Body of pancreas (tissue), 4 donors: ENCODE results near the gene QPRT. TPM values are rescaled to one million over a fixed set of nuclear protein-coding genes. Genes with fewer than 3 reads are reported as not detected.

ENCODE experiments used
- ATAC-seq: fragments of 150-250 bp; one replicate; pipeline ENCODE4 v1.9.1; 2016
- DNase-seq, 4 donors: peaks; one replicate each; pipeline ENCODE4 v3.0.0-alpha.2; 2019
- H3K27ac ChIP-seq, 4 donors: fragments of 200-600 bp; sonication (generic); 1 replicate in 3 of 4; 2 replicates in 1 of 4; pipeline versions ENCODE4 v1.5.1 to v1.6.1; 2016 to 2019; ENCODE audit warnings: mild to moderate bottlenecking in 1 of 4, mixed read lengths in 1 of 4, moderate library complexity in 1 of 4
- H3K27me3 ChIP-seq, 2 donors: fragments of 200-600 bp; sonication (generic); one replicate each; pipeline ENCODE4 v1.6.0; 2016; ENCODE audit warnings: mild to moderate bottlenecking in 1 of 2
- H3K36me3 ChIP-seq, 2 donors: fragments of 200-600 bp; sonication (generic); replicated peaks in 1 of 2; 2 replicates each; pipeline ENCODE4 v1.5.1; 2016; ENCODE audit warnings: low read depth in 2 of 2; ENCODE audit not compliant: insufficient read depth in 1 of 2
- H3K4me1 ChIP-seq: fragments of 200-600 bp; sonication (generic); one replicate; pipeline ENCODE4 v1.6.0; 2016
- H3K4me3 ChIP-seq, 2 donors: fragments of 200-600 bp; sonication (generic); 1 replicate in 1 of 2; 2 replicates in 1 of 2; pipeline ENCODE4 v1.5.1; 2016 to 2019
- H3K9me3 ChIP-seq, 3 donors: fragments of 200-600 bp; sonication (generic); 1 replicate in 2 of 3; 2 replicates in 1 of 3; pipeline ENCODE4 v1.5.1; 2016
- POLR2A ChIP-seq, 3 donors: fragments of 450-650 bp; IDR thresholded peaks; one replicate each; pipeline ENCODE4 v1.6.1; 2016; ENCODE audit warnings: antibody characterized with exemption in 3 of 3, mild to moderate bottlenecking in 2 of 3
- WGBS, 2 donors: methylation state at CpG; one replicate each; pipeline ENCODE4 v1.1.5; 2017; 5-methylcytosine and 5-hydroxymethylcytosine counted together
- intact Hi-C: fragments of 100-400 bp; cut with DNase I; formaldehyde crosslinking; loops from one replicate; pipeline ENCODE4 v1.15.1; 2023
- total RNA-seq, 2 donors: library from RNA; depleted of rRNA; stranded (reverse); fragments of >200 nt; gene quantifications; one replicate each; pipeline ENCODE4 v1.1.0, GENCODE V29; 2016
- TF ChIP-seq, protein P1 (sequence below), 7 experiments: fragments of 450-650 bp in 4 of 7; fragments of 200-600 bp in 3 of 7; sonication (generic) in 3 of 7; IDR thresholded peaks; one replicate each; pipeline ENCODE4 v1.5.1; 2016 to 2019; ENCODE audit warnings: antibody characterized with exemption in 7 of 7

QPRT gene
- total RNA-seq, 2 donors from 2014 or later: 28.0 to 30.3 TPM

DNA sequence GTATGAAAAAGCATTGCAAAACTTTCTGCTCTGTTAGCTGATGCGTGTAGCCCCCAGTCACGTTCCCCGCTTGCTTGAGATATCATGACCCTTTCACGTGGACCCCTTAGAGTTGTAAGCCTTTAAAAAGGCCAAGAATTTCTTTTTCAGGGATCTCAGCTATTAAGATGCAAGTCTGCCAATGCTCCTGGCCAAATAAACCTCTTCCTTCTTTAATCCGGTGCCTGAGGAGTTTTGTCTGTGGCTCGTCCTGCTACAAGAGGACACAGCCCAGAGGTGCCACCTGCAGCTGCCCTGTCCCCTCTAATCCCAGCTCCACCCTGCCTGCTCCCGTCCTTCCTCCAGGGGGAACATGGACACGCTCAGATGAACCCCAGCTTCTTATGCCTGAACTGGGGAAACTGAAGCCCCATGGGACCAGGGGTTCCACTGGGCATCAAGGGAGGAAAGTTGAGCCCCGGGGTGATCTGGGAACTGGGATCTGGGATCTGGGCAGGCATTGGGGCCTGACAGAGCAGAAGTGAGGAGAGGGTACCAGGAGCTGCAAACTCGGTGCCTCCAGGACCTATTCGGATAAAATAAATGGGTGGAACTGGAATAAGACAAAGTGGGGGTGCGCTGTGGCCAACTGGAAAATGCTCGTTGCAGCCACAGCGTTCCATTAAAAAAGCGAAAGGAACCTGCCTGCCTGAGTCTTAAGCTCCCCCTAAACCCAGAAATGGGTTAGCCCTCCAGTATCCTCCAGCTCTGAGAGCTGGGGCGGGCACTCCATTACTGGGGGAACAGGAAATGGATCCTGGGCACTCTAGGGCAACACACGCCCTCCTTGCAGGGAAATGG, 19.7 kb downstream of the QPRT start:
- H3K4me3 ChIP-seq: no peak overlapping the region
- H3K36me3 ChIP-seq: no peaks in the 10 kb centered on the region
- H3K27ac ChIP-seq: no peak overlapping the region
- H3K9me3 ChIP-seq: no peaks in the 10 kb centered on the region
- H3K4me1 ChIP-seq: no peaks in the 10 kb centered on the region
- peak in 1 of 3 donors; percentile 3 for TF ChIP-seq POLR2A (IDR thresholded peaks at IDR 0.05)
- TF ChIP-seq, protein P1, sequence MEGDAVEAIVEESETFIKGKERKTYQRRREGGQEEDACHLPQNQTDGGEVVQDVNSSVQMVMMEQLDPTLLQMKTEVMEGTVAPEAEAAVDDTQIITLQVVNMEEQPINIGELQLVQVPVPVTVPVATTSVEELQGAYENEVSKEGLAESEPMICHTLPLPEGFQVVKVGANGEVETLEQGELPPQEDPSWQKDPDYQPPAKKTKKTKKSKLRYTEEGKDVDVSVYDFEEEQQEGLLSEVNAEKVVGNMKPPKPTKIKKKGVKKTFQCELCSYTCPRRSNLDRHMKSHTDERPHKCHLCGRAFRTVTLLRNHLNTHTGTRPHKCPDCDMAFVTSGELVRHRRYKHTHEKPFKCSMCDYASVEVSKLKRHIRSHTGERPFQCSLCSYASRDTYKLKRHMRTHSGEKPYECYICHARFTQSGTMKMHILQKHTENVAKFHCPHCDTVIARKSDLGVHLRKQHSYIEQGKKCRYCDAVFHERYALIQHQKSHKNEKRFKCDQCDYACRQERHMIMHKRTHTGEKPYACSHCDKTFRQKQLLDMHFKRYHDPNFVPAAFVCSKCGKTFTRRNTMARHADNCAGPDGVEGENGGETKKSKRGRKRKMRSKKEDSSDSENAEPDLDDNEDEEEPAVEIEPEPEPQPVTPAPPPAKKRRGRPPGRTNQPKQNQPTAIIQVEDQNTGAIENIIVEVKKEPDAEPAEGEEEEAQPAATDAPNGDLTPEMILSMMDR (IDR thresholded peaks at IDR 0.05): no peak
- 86 to 91% methylated on average over 17 of the region's 17 CpGs for WGBS, 2 donors
- intact Hi-C loops: loop anchor here (10.0 kb wide), 1 partner anchor 326 kb away; the partner anchor contains the start of gene C16orf92
- DNase-seq (no peak), ATAC-seq (no peak)
- no peaks in the 10 kb centered on the region for H3K27me3 ChIP-seq

DNA sequence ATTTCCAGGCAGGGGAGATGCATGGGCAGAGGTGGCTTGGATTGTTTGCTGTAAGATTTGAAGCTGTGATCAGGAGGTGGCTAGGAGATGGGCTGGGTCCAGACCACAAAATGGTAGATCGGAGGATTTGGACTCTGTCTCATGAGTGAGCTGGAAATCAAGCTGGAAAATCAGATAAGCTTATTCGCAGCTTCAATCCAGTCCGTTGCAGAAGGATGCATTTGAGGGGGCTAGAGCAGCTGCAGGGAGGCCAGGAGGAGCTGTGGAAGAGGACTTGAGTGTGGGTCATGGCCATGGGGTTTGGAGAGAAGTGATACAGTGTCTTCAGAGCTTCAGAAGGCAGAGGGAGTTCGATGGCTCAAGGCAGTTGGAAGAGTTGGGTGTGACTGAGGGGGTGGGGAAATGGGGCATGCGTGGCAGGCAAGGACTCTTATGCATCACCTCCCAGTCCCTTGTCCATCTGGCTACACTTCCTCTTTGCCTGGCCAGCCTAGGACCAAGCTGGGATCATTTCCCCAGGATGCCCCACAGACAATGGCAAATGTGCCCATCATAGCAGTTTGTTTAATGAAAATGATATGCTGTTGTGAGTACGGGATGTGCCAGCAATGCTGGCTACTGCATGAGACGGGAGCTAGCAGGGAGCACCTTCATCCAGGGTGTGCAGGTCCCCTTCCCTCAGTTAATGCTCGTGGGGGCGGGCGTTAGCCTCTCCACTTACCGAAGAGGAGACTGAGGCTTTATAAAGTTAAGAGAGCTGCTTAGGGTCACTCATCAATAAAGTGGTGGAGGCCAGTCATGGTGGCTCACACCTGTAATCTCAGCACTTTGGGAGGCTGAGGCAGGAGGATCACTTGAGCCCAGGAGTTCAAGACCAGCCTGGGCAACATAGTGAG, 20.6 kb downstream of the QPRT start:
- Histone ChIP-seq H3K27me3 (no peaks in the 10 kb centered on the region), H3K27ac (no peak overlapping the region), H3K4me3 (no peak overlapping the region), H3K36me3 (no peaks in the 10 kb centered on the region), H3K9me3 (no peaks in the 10 kb centered on the region), H3K4me1 (no peaks in the 10 kb centered on the region)
- intact Hi-C loops: loop anchor here (10.0 kb wide), 2 partner anchors 305 to 325 kb away; partner anchors contain the start of gene C16orf92
- ATAC-seq (no peak), DNase-seq (no peak)
- 53 to 63% methylated on average over 6 to 11 of the region's 11 CpGs for WGBS, 2 donors
- TF ChIP-seq, protein P1 (IDR thresholded peaks at IDR 0.05): no peak
- no peak for TF ChIP-seq POLR2A (IDR thresholded peaks at IDR 0.05)

DNA sequence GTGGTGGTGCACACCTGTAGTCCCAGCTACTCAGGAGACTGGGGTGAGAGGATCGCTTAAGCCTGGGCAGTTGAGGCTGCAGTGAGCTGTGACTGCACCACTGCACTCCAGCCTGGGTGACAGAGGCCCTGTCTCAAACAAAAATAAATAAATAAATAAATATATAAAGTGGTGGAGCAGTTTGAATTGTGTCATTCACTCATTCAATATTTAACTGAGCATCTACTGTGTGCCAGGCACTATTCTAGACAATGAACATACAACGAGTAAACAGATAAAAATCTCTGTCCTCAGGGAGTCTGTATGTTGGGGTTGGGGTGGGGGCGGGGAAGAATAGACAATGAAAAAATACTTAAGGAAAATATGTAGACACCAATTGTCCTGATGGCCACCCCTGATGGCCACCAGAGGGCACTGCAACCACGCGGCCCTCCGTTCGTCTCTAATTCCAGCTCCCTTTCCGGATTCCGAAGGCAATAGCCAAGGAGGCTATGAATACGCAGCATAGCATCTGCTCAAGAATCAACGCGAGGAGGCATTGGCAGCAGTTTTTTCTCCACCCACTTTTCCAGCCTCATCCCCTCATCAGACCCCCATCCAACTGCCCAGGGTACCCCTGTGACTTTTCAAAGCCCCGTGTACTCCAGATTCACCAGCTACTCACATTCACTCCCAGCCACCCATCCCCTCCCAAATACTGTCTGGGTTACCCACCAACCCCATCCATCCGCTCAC, 21.4 kb downstream of the QPRT start:
- Histone ChIP-seq H3K27ac (no peak overlapping the region), H3K36me3 (no peaks in the 10 kb centered on the region), H3K9me3 (no peaks in the 10 kb centered on the region), H3K4me1 (no peaks in the 10 kb centered on the region), H3K4me3 (no peak overlapping the region), H3K27me3 (no peaks in the 10 kb centered on the region)
- 11 to 14% methylated on average over 14 of the region's 14 CpGs for WGBS, 2 donors
- TF ChIP-seq, protein P1 (IDR thresholded peaks at IDR 0.05): peak; percentile 83 to 97 (median 88)
- no peak for TF ChIP-seq POLR2A (IDR thresholded peaks at IDR 0.05)
- DNase-seq (peak; percentile 76 to 82 (median 80)), ATAC-seq (peak; percentile 93)
- intact Hi-C loops: loop anchor here (10.0 kb wide), 1 partner anchor 304 kb away; no protein-coding TSS in a partner anchor

DNA sequence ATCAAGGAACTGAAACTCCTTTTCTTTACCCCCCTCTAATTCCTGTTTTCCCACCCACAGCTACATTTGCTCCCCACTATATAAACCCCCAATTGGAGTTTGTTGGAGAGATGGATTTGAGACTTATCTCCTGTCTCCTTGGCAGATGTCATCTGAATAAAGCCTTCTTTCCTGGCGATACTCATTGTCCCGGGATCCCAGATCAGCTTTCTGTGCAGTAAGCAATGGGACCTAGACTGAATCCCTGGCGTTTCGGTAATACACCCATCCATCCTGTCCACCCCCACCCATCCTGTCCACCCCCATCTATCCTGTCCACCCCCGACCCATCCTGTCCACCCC, 22.2 kb downstream of the QPRT start:
- WGBS, 2 donors: 80 to 83% methylated on average over 5 of the region's 5 CpGs
- no peak for DNase-seq
- TF ChIP-seq, protein P1 (IDR thresholded peaks at IDR 0.05): no peak
- no peak for TF ChIP-seq POLR2A (IDR thresholded peaks at IDR 0.05)
- Histone ChIP-seq H3K4me1 (no peaks in the 10 kb centered on the region), H3K36me3 (no peaks in the 10 kb centered on the region), H3K27me3 (no peaks in the 10 kb centered on the region), H3K9me3 (no peaks in the 10 kb centered on the region), H3K27ac (no peak overlapping the region), H3K4me3 (no peak overlapping the region)
- ATAC-seq: no peak
- intact Hi-C loops: loop anchor here (10.0 kb wide), 1 partner anchor 304 kb away; no protein-coding TSS in a partner anchor
